DLD1 (cell line): ENCODE results near the gene WDR64.

ENCODE experiments used
- in situ Hi-C: cut with HindIII; loops from 2 replicates; pipeline ENCODE4 v1.10.0; 2017; ENCODE audit warnings: low sequenced_read_pairs

WDR64 gene

GRCh38 chr1:241825581-241825980, 173.5 kb downstream of the WDR64 start:
- in situ Hi-C loops = loop anchor here (25.0 kb wide), 1 partner anchor 288 kb away; the partner anchor contains the start of gene KMO

- in situ Hi-C loops = loop anchor here (25.0 kb wide), 1 partner anchor 289 kb away; the partner anchor contains the start of gene KMO
Observed at GRCh38 chr1:241826613-241827012, 174.5 kb downstream of the WDR64 start.

- in situ Hi-C loops = loop anchor here (25.0 kb wide), 1 partner anchor 290 kb away; the partner anchor contains the start of gene KMO
Observed at GRCh38 chr1:241827264-241827663, 175.2 kb downstream of the WDR64 start.

GRCh38 chr1:241828463-241829021, 176.5 kb downstream of the WDR64 start:
- in situ Hi-C loops = loop anchor here (25.0 kb wide), 1 partner anchor 291 kb away; the partner anchor contains the start of gene KMO

- in situ Hi-C loops = loop anchor here (25.0 kb wide), 1 partner anchor 292 kb away; the partner anchor contains the start of gene KMO
Observed at GRCh38 chr1:241829468-241829867, 177.4 kb downstream of the WDR64 start.

- in situ Hi-C loops = loop anchor here (25.0 kb wide), 1 partner anchor 298 kb away; the partner anchor contains the start of gene KMO
Observed at GRCh38 chr1:241834733-241835377, 182.8 kb downstream of the WDR64 start.

GRCh38 chr1:241836941-241837340, 184.9 kb downstream of the WDR64 start:
- in situ Hi-C loops = loop anchor here (25.0 kb wide), 1 partner anchor 300 kb away; the partner anchor contains the start of gene KMO

GRCh38 chr1:241837416-241837815, 185.3 kb downstream of the WDR64 start:
- in situ Hi-C loops = loop anchor here (25.0 kb wide), 1 partner anchor 300 kb away; the partner anchor contains the start of gene KMO

- in situ Hi-C loops = loop anchor here (25.0 kb wide), 1 partner anchor 301 kb away; the partner anchor contains the start of gene KMO
Observed at GRCh38 chr1:241837901-241838300, 185.8 kb downstream of the WDR64 start.

- in situ Hi-C loops = loop anchor here (25.0 kb wide), 1 partner anchor 302 kb away; the partner anchor contains the start of gene KMO
Observed at GRCh38 chr1:241838897-241839296, 186.8 kb downstream of the WDR64 start.

- in situ Hi-C loops = loop anchor here (25.0 kb wide), 1 partner anchor 302 kb away; the partner anchor contains the start of gene KMO
Observed at GRCh38 chr1:241839369-241839979, 187.4 kb downstream of the WDR64 start.

- in situ Hi-C loops = loop anchor here (25.0 kb wide), 1 partner anchor 303 kb away; the partner anchor contains the start of gene KMO
Observed at GRCh38 chr1:241840164-241840563, 188.1 kb downstream of the WDR64 start.

GRCh38 chr1:241841691-241842090, 189.6 kb downstream of the WDR64 start:
- in situ Hi-C loops = loop anchor here (25.0 kb wide), 1 partner anchor 304 kb away; the partner anchor contains the start of gene KMO

GRCh38 chr1:241842565-241842964, 190.5 kb downstream of the WDR64 start:
- in situ Hi-C loops = loop anchor here (25.0 kb wide), 1 partner anchor 305 kb away; the partner anchor contains the start of gene KMO

- in situ Hi-C loops = loop anchor here (25.0 kb wide), 1 partner anchor 307 kb away; the partner anchor contains the start of gene KMO
Observed at GRCh38 chr1:241844593-241844992, 192.5 kb downstream of the WDR64 start.

- in situ Hi-C loops = loop anchor here (25.0 kb wide), 1 partner anchor 309 kb away; the partner anchor contains the start of gene KMO
Observed at GRCh38 chr1:241846375-241846774, 194.3 kb downstream of the WDR64 start.

GRCh38 chr1:241846862-241847539, 194.9 kb downstream of the WDR64 start:
- in situ Hi-C loops = loop anchor here (25.0 kb wide), 1 partner anchor 310 kb away; the partner anchor contains the start of gene KMO

GRCh38 chr1:241847540-241847795, 195.4 kb downstream of the WDR64 start:
- in situ Hi-C loops = loop anchor here (25.0 kb wide), 1 partner anchor 310 kb away; the partner anchor contains the start of gene KMO

- in situ Hi-C loops = loop anchor here (25.0 kb wide), 1 partner anchor 311 kb away; the partner anchor contains the start of gene KMO
Observed at GRCh38 chr1:241847796-241848685, 196.0 kb downstream of the WDR64 start, which contains the start of gene EXO1. TSS of gene EXO1 (plus strand) at chr1:241848204. CDS start at chr1:241850426, 2,222 bp downstream.
